Omental fat pad (tissue), 4 donors: ENCODE data around the gene SLC10A7. TPM values are rescaled to one million over a fixed set of nuclear protein-coding genes. Genes with fewer than 3 reads are reported as not detected.

Experiments used
- ATAC-seq: fragments of 150-250 bp; one replicate; pipeline ENCODE4 v1.9.1; 2016; ENCODE audit warnings: mild to moderate bottlenecking, moderate library complexity; ENCODE audit not compliant: low FRiP score
- DNase-seq: peaks from one replicate; pipeline ENCODE4 v3.0.0-alpha.2; 2019; ENCODE audit warnings: low spot score
- CTCF ChIP-seq, 3 donors: fragments of 450-650 bp; IDR thresholded peaks; one replicate each; pipeline ENCODE4 v1.5.1; 2016 to 2017; ENCODE audit warnings: antibody characterized with exemption in 3 of 3, mild to moderate bottlenecking in 3 of 3, moderate library complexity in 2 of 3
- total RNA-seq, 4 donors: library from RNA; depleted of rRNA; stranded (reverse); fragments of >200 nt; gene quantifications; one replicate each; pipeline ENCODE4 v1.1.0, GENCODE V29; 2016

SLC10A7 gene
- total RNA-seq, 4 donors from 2014 or later, result 5.9 to 17.2 (median 12.9) TPM

DNA sequence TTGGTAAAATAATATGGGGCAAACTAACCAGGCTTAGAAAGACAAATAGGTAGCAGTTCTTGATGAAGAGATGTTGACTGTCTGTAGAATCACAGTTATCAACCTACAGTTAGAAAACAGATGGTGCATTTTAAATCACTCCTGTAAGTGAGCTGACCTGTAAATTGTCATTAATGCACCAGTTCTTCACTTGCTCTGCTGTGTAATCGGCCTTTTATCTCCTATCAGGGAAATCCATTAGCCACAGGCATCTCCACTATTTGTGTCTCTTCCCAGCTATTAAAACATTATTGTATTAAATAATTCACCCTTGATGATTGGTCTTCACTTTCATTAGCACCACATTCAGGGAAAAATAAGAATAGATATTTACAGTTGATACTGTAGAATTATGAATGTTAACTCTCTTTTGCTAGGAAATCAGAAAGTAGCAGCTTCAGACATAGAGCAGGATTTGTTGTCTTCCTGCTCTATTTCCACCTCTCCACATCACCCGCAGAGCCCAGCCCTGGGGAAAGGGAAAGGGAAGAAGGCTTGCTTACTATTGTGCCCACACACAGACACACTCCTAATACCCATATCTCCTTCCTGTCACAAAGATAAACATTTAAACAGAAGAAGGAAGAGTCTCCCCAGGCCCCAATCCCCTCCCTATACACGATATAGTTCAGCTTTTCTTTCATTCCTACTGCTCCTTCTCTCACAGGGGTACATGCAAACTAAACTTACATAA is 210.3 kb downstream of the SLC10A7 start:
- DNase-seq (no peak), ATAC-seq (no peak)
- TF ChIP-seq CTCF (IDR thresholded peaks at IDR 0.05), result no peak

GRCh38 chr4:146310319-146311021 is 211.3 kb downstream of the SLC10A7 start:
- no peak for TF ChIP-seq CTCF (IDR thresholded peaks at IDR 0.05)
- ATAC-seq, result no peak
- no peak for DNase-seq

DNA sequence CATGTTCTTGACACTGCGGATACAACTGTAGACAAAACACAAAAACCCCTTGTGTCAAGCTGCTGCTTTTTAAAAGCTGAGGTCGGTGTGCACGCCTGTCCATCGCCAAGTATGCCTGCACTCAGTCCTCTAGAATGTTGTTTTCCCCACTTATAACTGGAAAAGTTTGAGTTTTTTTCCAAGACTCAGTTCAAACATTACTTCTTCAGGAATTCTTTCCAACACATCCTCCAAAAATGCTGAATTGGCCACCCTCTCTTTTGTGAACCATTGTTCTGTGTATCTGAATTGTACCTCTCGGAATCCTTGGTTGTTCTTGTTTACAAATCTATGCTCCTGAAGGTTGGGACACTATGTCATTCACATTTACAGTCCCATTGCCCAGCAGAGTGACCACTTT is 212.8 kb downstream of the SLC10A7 start:
- no peak for TF ChIP-seq CTCF (IDR thresholded peaks at IDR 0.05)
- ATAC-seq, result no peak

GRCh38 chr4:146302822-146303221 is 218.9 kb downstream of the SLC10A7 start:
- ATAC-seq, result no peak

More for the DNA sequence above, 212.8 kb downstream of the SLC10A7 start:
- DNase-seq, result no peak

DNA sequence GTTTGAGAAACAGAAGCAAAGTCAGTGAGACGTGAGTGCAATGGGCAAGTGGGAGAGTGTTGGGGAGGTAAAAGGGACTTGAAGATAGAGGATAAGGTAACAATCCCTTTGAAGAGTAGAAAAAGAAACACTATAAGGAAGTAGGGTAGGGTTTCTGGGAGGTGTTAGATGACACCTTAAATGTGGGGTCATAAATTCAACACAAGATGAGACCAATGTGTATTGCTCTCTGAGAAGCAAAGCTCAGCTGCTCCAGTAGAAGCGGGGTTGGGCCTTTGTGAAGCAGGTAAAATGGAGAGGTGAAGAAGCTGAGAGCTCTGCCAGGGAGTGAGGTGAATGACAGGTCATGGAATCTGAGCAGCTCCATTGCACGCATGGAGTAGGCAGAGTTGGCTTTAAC is 222.1 kb downstream of the SLC10A7 start:
- TF ChIP-seq CTCF (IDR thresholded peaks at IDR 0.05), result no peak
- DNase-seq, result no peak
- no peak for ATAC-seq

More at GRCh38 chr4:146302822-146303221, 218.9 kb downstream of the SLC10A7 start:
- no peak for DNase-seq
- TF ChIP-seq CTCF (IDR thresholded peaks at IDR 0.05), result no peak

DNA sequence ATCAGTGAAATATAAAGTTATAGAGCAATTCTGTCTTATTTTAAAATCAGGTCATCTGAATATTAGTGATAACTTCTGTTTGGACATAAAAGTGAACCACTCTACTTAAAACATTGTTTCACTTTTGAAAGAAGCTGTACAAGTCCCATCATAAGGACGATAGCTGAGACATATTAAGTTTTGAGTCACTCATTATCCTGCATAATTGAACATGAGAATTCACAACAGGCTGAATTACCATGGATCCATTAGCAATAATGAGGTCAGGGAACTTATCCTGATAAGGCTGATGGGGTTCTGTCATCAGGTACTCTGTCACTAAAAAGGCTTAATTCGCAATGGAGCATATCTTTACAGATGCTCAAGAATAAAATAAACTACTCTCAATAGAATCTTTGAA is 227.0 kb downstream of the SLC10A7 start:
- ATAC-seq (no peak), DNase-seq (no peak)
- TF ChIP-seq CTCF (IDR thresholded peaks at IDR 0.05), result no peak

- DNase-seq (no peak), ATAC-seq (no peak)
- no peak for TF ChIP-seq CTCF (IDR thresholded peaks at IDR 0.05)
Observed at GRCh38 chr4:146292508-146292907, 229.2 kb downstream of the SLC10A7 start.
